ENCODE data around the gene PLCB3.
A peak's percentile ranks its signal among the peaks of the same experiment; 100 is the strongest.

The PLCB3 gene

GRCh38 chr11:64268893-64269539 lies 17.7 kb downstream of the PLCB3 start:
- H3K4me3 ChIP-seq (ENCODE audit: low read depth, low read length) = peak overlapping the region; percentile 58
- no peak for DNase-seq (ENCODE audit: low read depth, low spot score)
- no peak for TF ChIP-seq CTCF (IDR thresholded peaks at IDR 0.05; ENCODE audit: low read depth, low read length)
- in situ Hi-C loops (cut with HindIII; ENCODE audit: low sequenced_read_pairs) = no loop called here

GRCh38 chr11:64269540-64270220 lies 18.4 kb downstream of the PLCB3 start:
- peak overlapping the region; percentile 68 for H3K4me3 ChIP-seq (ENCODE audit: low read depth, low read length)
- in situ Hi-C loops (cut with HindIII; ENCODE audit: low sequenced_read_pairs) = no loop called here
- peak; percentile 100 for DNase-seq (ENCODE audit: low read depth, low spot score)
- no peak for TF ChIP-seq CTCF (IDR thresholded peaks at IDR 0.05; ENCODE audit: low read depth, low read length)

- DNase-seq (ENCODE audit: low read depth, low spot score) = no peak
- in situ Hi-C loops (cut with HindIII; ENCODE audit: low sequenced_read_pairs) = no loop called here
- no peak overlapping the region for H3K4me3 ChIP-seq (ENCODE audit: low read depth, low read length)
- no peak for TF ChIP-seq CTCF (IDR thresholded peaks at IDR 0.05; ENCODE audit: low read depth, low read length)
Measured at GRCh38 chr11:64275031-64275800, 23.9 kb downstream of the PLCB3 start.

GRCh38 chr11:64275841-64276240 lies 24.5 kb downstream of the PLCB3 start:
- H3K4me3 ChIP-seq (ENCODE audit: low read depth, low read length) = no peak overlapping the region
- DNase-seq (ENCODE audit: low read depth, low spot score) = no peak
- in situ Hi-C loops (cut with HindIII; ENCODE audit: low sequenced_read_pairs) = no loop called here
- no peak for TF ChIP-seq CTCF (IDR thresholded peaks at IDR 0.05; ENCODE audit: low read depth, low read length)

- TF ChIP-seq CTCF (IDR thresholded peaks at IDR 0.05; ENCODE audit: low read depth, low read length) = no peak
- no peak overlapping the region for H3K4me3 ChIP-seq (ENCODE audit: low read depth, low read length)
- DNase-seq (ENCODE audit: low read depth, low spot score) = peak; percentile 30
- in situ Hi-C loops (cut with HindIII; ENCODE audit: low sequenced_read_pairs) = no loop called here
Measured at GRCh38 chr11:64276653-64277431, 25.5 kb downstream of the PLCB3 start.

- H3K4me3 ChIP-seq (ENCODE audit: low read depth, low read length) = no peak overlapping the region
- DNase-seq (ENCODE audit: low read depth, low spot score) = no peak
- in situ Hi-C loops (cut with HindIII; ENCODE audit: low sequenced_read_pairs) = no loop called here
- TF ChIP-seq CTCF (IDR thresholded peaks at IDR 0.05; ENCODE audit: low read depth, low read length) = no peak
Measured at GRCh38 chr11:64278576-64279190, 27.4 kb downstream of the PLCB3 start.
